ENCODE measurements around the gene EPN3. TPM values are rescaled to one million over a fixed set of nuclear protein-coding genes. Genes with fewer than 3 reads are reported as not detected.

EPN3 gene
- total RNA-seq (2022; extraction: Qiagen RNA extraction; ENCODE audit: low read depth), result 0.10 to 0.63 TPM (median 0.17 TPM) in 5 replicates

DNA sequence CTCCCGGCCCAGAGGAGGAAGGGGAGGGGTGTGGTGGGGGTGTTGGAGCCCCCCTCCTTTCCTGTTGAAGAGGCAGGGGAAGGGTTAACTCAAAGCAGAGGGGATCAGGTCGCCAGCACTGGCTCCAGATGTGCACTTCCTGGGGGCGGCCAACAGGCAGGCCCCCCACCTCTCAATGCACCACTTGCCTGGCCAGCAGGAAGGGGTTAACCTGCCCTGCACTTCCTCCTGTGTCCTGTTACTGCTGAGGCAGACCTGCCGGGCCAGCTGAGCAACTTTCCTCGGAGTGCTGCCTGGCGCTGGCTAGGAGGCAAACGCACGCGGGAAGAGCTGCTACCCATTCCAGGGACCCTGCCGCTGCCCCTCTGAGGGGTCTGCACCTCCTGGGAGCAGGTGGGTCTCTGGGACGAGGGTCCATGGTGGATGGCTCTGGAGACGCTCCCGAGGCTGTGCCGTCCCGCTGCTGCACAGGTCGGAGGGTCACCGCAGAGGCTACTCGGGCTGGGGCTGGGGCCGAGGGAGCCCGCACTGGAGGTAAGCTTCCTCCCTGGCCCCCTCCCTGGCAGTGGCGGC lies at the start of gene EPN3:
EPN3 (plus strand) TSS at position 284 of the 573 bp plus-strand sequence. CDS start 3,822 bp downstream, outside the sequence.

DNA sequence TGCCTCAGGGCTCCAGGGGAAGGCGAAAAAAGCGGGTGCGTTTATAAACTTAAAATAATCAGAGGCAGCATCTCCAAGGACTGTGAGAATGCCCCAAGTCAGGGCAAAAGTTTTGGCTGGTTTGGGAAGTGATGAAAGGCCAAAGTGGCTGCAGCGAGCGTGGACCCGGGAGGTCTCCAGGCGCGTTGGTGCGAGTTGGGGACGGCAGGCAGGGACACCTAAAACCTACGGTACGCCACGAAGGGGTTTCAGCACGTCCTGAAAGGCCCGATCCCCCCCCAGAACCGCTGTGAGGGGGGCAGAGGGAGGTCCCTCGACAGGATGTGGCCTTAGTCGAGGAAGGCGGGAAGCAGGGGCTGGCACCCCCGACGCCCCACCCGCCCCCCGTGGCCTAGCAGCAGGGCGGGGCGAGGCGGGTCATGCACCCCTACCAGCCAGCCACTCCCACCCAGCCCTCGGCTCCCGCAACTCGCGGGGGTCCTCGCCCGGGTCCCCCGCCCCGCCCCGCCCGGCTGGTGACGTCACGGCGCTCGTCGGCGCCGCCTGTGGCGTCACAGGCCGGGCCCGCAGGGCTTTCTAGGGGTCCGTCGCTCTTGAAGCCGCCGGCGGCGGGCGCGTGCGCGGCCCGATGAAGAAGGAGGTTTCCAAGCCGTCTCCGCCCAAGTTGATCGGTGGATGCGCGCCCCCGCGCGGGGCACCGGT lies 24.5 kb upstream of the EPN3 start, which contains the start of gene MYCBPAP:
MYCBPAP (plus strand) TSS at position 569 of the 702 bp plus-strand sequence. CDS start 236 bp downstream, outside the sequence.

DNA sequence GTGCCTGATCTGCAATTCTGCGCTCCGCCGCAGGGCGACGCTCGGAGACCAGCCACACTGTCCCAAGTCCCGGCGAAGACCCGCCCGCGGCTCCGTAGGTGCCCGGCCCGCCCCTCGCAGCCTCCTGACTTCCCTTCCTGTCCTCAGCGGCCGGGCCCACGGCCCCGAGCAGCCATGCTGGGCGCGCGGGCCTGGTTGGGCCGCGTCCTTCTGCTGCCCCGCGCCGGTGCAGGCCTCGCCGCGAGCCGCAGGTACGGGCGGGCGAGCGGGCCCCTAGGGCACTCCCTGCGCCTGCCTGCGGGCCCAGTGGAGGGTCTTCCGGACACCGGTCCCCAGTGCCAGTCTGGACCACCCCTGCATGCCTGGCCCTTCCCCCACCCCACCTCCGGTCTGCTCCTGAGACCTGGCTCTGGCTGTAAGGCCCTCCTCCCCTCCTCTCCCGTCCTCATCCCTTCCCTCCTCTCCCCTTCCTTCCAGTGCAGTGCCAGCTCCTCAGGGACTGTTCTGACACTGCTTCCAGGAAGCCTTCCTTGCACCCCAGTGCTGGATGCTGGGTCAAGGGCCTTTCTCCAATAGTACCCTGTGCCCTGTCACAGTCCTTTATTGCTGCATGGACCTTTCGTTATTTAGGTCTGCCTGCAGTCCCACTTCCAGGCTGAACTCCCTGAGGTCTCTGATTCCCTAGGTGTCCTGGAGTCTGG lies 14.7 kb downstream of the EPN3 start, which contains the start of gene SPATA20:
SPATA20 (plus strand) TSS at position 140 of the 701 bp plus-strand sequence; CDS start at position 175, 35 bp downstream.

DNA sequence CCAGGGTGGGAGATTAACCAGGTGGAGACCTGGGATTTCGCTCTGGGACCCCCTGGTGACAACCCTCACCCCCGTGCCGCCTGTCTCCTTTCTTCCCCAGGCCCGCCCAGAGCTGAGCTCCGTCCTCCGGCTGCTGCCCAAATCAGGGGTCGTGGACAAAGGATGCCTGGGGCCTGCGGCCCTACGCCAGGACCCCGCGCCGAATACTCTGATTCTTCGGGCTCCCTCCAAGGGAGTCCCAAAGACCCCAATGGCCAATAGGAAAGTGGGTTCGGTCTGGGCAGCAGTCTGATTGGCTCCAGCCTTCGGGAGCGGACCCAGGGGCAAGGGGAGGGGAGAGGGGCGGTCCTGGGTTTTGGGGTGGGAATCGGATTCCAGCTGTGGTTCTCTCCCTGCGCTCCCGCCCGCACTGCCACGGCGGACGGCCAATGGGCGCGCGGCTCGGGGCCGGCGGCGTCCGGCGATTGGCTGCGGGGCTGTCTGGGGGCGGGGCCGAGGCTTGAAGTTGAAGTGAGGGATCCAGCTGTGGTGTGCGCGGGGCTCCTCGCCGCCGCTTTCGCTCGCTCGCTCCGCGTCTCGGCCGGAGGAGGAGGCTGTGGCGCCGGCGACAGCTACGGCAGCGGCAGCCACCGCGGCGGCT lies 27.8 kb downstream of the EPN3 start, which contains the start of gene CACNA1G:
CACNA1G (plus strand) TSS at position 531 of the 640 bp plus-strand sequence. CDS start 745 bp downstream, outside the sequence.

Other genes with a start within 250 kb of the EPN3 start
- gene XYLT2, start 186.6 kb upstream of the EPN3 start, total RNA-seq (2022; extraction: Qiagen RNA extraction; ENCODE audit: low read depth), result 19.4 to 30.1 TPM (median 20.4 TPM) in 5 replicates
- gene MRPL27, start 159.6 kb upstream of the EPN3 start, total RNA-seq (2022; extraction: Qiagen RNA extraction; ENCODE audit: low read depth), result 140 to 167 TPM (median 158 TPM) in 5 replicates
- gene EME1, start 159.5 kb upstream of the EPN3 start, total RNA-seq (2022; extraction: Qiagen RNA extraction; ENCODE audit: low read depth), result 14.7 to 16.8 TPM (median 15.6 TPM) in 5 replicates
- 228 to 240 TPM (median 230 TPM) in 5 replicates for gene LRRC59, start 135.2 kb upstream of the EPN3 start, total RNA-seq (2022; extraction: Qiagen RNA extraction; ENCODE audit: low read depth)
- 9.6 to 16.2 TPM (median 12.4 TPM) in 5 replicates for gene ACSF2, start 106.5 kb upstream of the EPN3 start, total RNA-seq (2022; extraction: Qiagen RNA extraction; ENCODE audit: low read depth)
- not detected in 5 replicates for gene CHAD, start 63.9 kb upstream of the EPN3 start, total RNA-seq (2022; extraction: Qiagen RNA extraction; ENCODE audit: low read depth)
- 30.0 to 37.7 TPM (median 34.1 TPM) in 5 replicates for gene RSAD1, start 53.9 kb upstream of the EPN3 start, total RNA-seq (2022; extraction: Qiagen RNA extraction; ENCODE audit: low read depth)
- 0.32 to 1.0 TPM (median 0.37 TPM) in 5 replicates for gene MYCBPAP, start 24.3 kb upstream of the EPN3 start, total RNA-seq (2022; extraction: Qiagen RNA extraction; ENCODE audit: low read depth)
- 66.3 to 85.6 TPM (median 79.5 TPM) in 5 replicates for gene SPATA20, start 14.4 kb downstream of the EPN3 start, total RNA-seq (2022; extraction: Qiagen RNA extraction; ENCODE audit: low read depth)
- gene CACNA1G, start 28.0 kb downstream of the EPN3 start, total RNA-seq (2022; extraction: Qiagen RNA extraction; ENCODE audit: low read depth), result 3.1 to 4.8 TPM (median 4.4 TPM) in 5 replicates
- 114 to 159 TPM (median 130 TPM) in 5 replicates for gene ABCC3, start 102.1 kb downstream of the EPN3 start, total RNA-seq (2022; extraction: Qiagen RNA extraction; ENCODE audit: low read depth)
- 41.4 to 49.1 TPM (median 43.9 TPM) in 5 replicates for gene ANKRD40, start 175.2 kb downstream of the EPN3 start, total RNA-seq (2022; extraction: Qiagen RNA extraction; ENCODE audit: low read depth)
- gene LUC7L3, start 186.9 kb downstream of the EPN3 start, total RNA-seq (2022; extraction: Qiagen RNA extraction; ENCODE audit: low read depth), result 71.5 to 123 TPM (median 91.5 TPM) in 5 replicates
- not detected in 5 replicates for gene ANKRD40CL, start 234.8 kb downstream of the EPN3 start, total RNA-seq (2022; extraction: Qiagen RNA extraction; ENCODE audit: low read depth)

All from A549 treated with CpdA at 1 μM for 4 hours (cell line).